GM21529 (cell line): ENCODE measurements around the gene RNASEL.
A peak's percentile ranks its signal among the peaks of the same experiment; 100 is the strongest.
"Not testable (repeated sequence)": the region's sequence is repeated elsewhere in the genome, so short reads cannot be mapped to it uniquely, and the experiment has no call there.

Source experiments
- ATAC-seq: cut with Tn5 transposase; IDR thresholded peaks from one replicate; pipeline ENCODE4 v1.9.1; 2021; ENCODE audit not compliant: unreplicated experiment

RNASEL gene, protein sequence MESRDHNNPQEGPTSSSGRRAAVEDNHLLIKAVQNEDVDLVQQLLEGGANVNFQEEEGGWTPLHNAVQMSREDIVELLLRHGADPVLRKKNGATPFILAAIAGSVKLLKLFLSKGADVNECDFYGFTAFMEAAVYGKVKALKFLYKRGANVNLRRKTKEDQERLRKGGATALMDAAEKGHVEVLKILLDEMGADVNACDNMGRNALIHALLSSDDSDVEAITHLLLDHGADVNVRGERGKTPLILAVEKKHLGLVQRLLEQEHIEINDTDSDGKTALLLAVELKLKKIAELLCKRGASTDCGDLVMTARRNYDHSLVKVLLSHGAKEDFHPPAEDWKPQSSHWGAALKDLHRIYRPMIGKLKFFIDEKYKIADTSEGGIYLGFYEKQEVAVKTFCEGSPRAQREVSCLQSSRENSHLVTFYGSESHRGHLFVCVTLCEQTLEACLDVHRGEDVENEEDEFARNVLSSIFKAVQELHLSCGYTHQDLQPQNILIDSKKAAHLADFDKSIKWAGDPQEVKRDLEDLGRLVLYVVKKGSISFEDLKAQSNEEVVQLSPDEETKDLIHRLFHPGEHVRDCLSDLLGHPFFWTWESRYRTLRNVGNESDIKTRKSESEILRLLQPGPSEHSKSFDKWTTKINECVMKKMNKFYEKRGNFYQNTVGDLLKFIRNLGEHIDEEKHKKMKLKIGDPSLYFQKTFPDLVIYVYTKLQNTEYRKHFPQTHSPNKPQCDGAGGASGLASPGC

DNA sequence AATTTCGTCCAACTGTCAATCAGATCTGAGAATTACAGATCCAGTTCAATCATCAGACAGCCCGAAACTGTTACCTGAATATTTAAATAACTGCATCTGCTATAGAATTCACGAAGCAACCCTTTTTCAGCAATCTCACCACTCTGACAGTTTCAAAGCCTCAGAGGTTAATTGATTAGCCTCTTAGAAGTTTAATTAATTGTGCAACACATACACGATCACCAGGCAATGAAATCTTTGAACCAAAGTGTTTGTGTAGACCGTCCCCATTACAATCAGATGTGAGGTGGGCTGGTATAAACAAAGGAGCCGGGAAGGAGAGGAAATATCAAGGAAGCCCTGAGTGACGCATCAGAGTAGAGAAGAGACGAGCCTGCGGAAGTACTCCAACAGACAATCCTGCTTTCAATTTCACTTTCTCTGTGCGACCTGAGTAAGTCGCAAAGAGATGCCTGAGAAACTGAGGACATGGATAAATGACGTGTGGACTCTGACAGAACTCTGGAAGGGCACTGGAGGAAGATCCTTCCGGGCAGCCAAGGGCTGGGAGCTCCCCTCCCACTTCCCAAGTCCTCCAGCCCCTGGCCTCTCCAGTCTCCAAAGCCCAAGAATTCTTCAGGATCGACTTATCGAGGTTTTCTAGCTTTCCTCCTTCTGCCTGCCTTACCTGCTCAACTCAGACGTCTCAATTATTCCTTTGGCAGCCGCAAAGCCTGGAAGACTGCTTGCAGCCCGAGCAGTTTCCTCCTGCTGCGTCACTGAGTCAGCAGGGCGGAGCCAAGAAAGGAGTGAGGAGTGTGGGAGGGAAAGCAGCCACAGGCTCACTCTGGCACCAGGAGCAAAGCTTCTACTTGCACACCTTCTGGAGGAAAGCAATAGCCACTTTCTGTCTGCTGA lies at the start of gene RNASEL:
Gene RNASEL (minus strand): TSS at position 757 of the 897 bp plus-strand sequence. CDS start 2,450 bp downstream, outside the sequence.
- ATAC-seq, result peak; percentile 87

- ATAC-seq, result no peak
Measured at GRCh38 chr1:182637769-182638168, 48.7 kb upstream of the RNASEL start.

GRCh38 chr1:182635871-182636270 lies 46.8 kb upstream of the RNASEL start:
- ATAC-seq, result no peak

- ATAC-seq, result no peak
Measured at GRCh38 chr1:182634306-182635072, 45.4 kb upstream of the RNASEL start.

GRCh38 chr1:182633657-182634281 lies 44.7 kb upstream of the RNASEL start:
- ATAC-seq, result no peak

DNA sequence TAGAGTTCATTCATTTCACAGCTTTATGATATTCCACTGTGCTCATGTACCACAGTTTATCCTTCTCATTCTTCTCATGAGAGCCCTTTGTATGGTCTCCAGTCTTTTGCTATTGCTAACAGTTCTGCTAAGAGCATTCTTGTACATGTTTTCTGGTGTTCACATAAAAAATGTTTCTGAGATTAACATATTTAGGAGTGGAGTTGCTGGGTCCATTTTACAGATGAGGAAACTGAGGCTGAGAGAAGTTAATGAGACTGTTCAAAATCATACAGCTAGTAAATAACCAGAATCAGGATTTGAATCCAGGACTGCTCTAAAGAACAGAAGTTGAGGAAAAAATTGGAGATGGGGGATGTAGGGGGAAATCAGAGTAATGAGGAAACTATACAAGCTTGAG lies 44.0 kb upstream of the RNASEL start:
- no peak for ATAC-seq

DNA sequence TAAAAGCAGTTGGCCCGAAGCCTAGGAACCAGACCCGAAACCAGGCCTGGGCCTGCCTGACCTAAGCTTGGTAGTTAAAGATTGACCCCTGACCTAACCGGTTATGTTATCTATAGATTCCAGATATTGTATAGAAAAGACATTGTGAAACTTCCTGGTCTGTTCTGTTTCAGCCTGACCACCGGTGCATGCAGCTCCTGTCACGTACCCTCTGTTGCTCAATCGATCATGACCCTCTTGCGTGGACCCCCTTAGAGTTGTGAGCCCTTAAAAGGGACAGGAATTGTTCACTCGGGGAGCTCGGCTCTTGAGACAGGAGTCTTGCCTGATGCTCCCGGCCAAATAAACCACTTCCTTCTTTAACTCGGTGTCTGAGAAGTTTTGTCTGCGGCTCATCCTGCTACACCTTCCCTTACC lies 43.4 kb upstream of the RNASEL start:
- not testable (repeated sequence) for ATAC-seq

DNA sequence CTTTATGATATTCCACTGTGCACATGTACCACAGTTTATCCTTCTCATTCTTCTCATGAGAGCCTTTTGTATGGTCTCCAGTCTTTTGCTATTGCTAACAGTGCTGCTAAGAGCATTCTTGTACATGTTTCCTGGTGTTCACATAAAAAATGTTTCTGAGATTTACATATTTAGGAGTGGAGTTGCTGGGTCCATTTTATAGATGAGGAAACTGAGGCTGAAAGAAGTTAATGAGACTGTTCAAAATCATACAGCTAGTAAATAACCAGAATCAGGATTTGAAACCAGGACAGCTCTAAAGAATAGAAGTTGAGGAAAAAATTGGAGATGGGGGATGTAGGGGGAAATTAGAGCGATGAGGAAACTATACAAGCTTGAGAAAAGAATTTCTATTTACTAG lies 42.9 kb upstream of the RNASEL start:
- ATAC-seq, result no peak

DNA sequence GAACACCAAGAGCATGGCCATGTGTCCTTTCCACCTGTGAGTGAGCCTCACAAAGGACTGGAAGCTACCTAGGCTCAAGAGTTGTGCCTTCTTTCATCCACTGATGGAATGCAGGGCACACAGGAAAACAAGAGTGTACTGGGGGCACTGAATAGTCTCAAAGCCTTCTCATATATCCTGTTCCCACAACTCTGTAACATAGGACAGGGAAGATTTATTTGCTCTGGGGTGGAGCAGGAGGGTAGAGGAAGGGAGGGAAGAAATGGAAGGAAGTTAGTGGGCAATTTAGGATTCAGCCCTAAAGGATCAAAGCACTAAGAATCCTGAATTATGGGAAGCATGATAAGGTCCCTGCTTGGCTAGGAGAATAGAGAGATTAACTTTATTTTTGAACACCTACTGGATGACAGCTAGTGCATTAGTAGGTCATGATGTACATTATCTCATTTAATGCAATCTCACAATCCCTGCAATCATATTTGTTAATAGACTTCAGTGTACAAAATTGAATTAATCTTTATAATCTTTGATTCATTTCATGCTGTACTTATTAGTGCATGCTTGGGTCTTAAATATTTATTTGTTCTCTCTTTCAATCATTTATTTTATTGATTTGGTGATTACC lies 42.1 kb upstream of the RNASEL start:
- ATAC-seq, result no peak

DNA sequence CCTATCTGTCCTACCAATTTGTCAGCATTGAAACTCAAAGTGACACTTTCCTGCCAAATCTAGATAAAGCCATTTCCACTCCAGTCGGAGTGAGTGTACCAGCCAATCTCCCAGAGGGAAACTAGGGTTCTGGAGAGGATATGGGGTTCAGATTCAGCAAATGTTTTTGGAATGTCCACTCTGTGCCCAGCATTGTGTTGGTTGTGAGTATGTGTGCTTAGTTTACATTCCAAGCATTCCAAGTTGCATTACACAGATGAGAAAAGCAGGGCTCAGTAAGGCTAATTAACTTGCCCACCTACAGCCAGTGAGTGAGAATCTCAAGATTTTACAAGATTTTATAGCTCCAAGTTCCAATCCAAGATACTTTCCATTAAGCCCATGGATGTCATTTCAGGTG lies 41.5 kb upstream of the RNASEL start:
- no peak for ATAC-seq

DNA sequence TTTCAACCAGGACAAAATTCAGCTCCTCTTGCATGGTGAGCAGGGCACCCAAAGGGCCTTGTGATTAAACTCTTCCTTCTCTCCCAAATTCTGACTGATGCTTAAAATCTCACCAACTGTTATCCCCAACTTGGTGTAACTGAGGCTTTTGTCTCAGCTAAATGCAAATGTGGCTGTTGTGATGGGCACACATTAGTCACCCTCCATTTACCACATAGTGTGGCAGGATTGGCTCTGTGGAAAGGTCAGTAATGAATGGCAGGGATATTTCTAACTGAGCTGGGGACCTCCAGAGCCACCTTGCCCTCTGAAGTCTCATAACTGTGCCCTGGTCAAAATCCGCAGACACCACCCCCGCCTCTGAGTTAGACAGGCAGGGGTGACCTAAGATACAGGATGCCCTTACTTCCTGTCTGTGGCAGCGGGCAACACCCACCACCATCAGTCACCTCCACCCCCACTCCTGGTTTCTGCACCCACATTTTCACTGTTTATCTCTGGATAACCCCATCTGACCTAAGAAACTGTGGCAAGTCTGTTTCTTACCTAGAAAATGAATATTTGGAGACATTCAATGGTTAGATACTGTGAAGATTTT lies 40.5 kb upstream of the RNASEL start:
- ATAC-seq, result peak; percentile 44

DNA sequence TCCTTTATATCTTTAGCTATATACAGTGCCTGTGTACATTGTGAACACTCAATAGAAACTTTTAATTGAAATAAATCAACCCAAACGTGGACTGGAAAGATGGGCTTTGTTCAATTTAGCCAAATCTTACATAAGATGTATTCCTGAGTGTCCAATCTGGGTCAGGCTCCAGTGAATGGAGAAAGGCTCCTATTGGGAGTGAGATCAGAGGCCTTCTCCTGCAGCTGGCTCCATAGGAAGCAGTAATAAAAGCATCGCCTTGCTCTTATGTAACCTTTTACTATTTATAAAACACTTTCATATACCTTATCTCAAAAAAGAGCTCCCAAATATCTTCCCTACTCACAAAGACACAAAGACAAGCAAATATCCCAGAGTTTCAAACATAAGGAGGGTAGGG lies 40.0 kb upstream of the RNASEL start:
- no peak for ATAC-seq

DNA sequence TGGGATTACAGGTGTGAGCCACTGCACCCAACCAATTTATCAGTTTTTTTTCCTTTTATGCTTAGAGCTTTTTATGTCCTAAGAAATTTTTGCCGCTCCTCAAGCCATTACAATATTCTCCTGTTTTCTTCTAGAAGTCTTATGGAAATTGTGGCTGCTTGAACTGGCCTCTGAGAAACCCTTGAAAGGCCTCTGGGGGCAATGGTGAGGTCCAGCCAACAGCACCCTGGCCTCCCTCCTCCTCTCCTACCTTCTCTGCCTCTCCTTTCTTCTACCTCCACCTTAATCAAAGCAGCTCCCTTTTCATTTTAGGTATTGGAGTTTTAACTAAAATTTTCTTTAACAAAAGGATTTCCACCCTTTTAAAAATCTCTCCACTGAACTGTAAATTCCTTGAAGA lies 39.6 kb upstream of the RNASEL start:
- no peak for ATAC-seq

GRCh38 chr1:182627622-182628021 lies 38.6 kb upstream of the RNASEL start:
- ATAC-seq, result no peak

- ATAC-seq, result no peak
Measured at GRCh38 chr1:182626527-182626926, 37.5 kb upstream of the RNASEL start.

GRCh38 chr1:182625719-182626504 lies 36.9 kb upstream of the RNASEL start:
- ATAC-seq, result no peak

- no peak for ATAC-seq
Measured at GRCh38 chr1:182625024-182625423, 36.0 kb upstream of the RNASEL start.

GRCh38 chr1:182624577-182624976 lies 35.5 kb upstream of the RNASEL start:
- no peak for ATAC-seq
